Gastrocnemius medialis (tissue), 4 donors: ENCODE data around the gene P2RX5.

ENCODE experiments used
- POLR2A ChIP-seq, 2 donors: fragments of 450-650 bp; IDR thresholded peaks; one replicate each; pipeline ENCODE4 v1.6.1; 2017; ENCODE audit warnings: antibody characterized with exemption in 2 of 2, mild to moderate bottlenecking in 2 of 2, moderate library complexity in 2 of 2
- TF ChIP-seq, protein P1 (sequence below), 5 experiments: fragments of 450-650 bp in 3 of 5; fragments of 200-600 bp in 2 of 5; sonication (generic) in 2 of 5; IDR thresholded peaks in 4 of 5; conservative IDR thresholded peaks in 1 of 5; 1 replicate in 4 of 5; 2 replicates in 1 of 5; pipeline ENCODE4 v1.5.1; 2016 to 2019; ENCODE audit warnings: antibody characterized with exemption in 5 of 5, mild to moderate bottlenecking in 3 of 5, moderate library complexity in 3 of 5

GRCh38 chr17:3668279-3669084 lies 27.5 kb downstream of the P2RX5 start, which contains the start of the genes EMC6 and TAX1BP3:
- peak; percentile 95 to 99 for TF ChIP-seq POLR2A (IDR thresholded peaks at IDR 0.05)
- TF ChIP-seq, protein P1, sequence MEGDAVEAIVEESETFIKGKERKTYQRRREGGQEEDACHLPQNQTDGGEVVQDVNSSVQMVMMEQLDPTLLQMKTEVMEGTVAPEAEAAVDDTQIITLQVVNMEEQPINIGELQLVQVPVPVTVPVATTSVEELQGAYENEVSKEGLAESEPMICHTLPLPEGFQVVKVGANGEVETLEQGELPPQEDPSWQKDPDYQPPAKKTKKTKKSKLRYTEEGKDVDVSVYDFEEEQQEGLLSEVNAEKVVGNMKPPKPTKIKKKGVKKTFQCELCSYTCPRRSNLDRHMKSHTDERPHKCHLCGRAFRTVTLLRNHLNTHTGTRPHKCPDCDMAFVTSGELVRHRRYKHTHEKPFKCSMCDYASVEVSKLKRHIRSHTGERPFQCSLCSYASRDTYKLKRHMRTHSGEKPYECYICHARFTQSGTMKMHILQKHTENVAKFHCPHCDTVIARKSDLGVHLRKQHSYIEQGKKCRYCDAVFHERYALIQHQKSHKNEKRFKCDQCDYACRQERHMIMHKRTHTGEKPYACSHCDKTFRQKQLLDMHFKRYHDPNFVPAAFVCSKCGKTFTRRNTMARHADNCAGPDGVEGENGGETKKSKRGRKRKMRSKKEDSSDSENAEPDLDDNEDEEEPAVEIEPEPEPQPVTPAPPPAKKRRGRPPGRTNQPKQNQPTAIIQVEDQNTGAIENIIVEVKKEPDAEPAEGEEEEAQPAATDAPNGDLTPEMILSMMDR (IDR thresholded peaks at IDR 0.05 in 4 of 5, conservative IDR thresholded peaks at IDR 0.05 in 1 of 5): no peak
